PFSK-1 (cell line): Measurements from ENCODE around the gene EXOSC5.

Experiments
- FOXP2 ChIP-seq: optimal IDR thresholded peaks from 2 replicates; pipeline ENCODE3; 2011; ENCODE audit warnings: borderline replicate concordance, control low read depth, inconsistent platforms; ENCODE audit not compliant: insufficient read depth; ENCODE audit errors: extremely low read length, extremely low read depth
- POLR2AphosphoS5 ChIP-seq: IDR thresholded peaks from 2 replicates; pipeline ENCODE4 v1.6.1; 2012; ENCODE audit warnings: low read depth, mild to moderate bottlenecking, control low read depth, low read length, moderate library complexity
- SIN3A ChIP-seq: IDR thresholded peaks from 2 replicates; pipeline ENCODE4 v1.6.1; 2012; ENCODE audit warnings: mild to moderate bottlenecking, low read length, moderate library complexity, borderline replicate concordance; ENCODE audit not compliant: insufficient read depth
- TAF1 ChIP-seq: IDR thresholded peaks from 2 replicates; pipeline ENCODE4 v1.6.1; 2012; ENCODE audit warnings: low read length, control low read depth, borderline replicate concordance; ENCODE audit not compliant: insufficient read depth
- TF ChIP-seq, protein P1 (sequence below), 2 experiments: IDR thresholded peaks; 2 replicates each; pipeline versions ENCODE4 v1.6.1 to v1.8.0; 2011 to 2012; ENCODE audit warnings: low read depth in 2 of 2, low read length in 2 of 2, control low read depth in 1 of 2, inconsistent platforms in 1 of 2, mild to moderate bottlenecking in 1 of 2, moderate library complexity in 1 of 2; ENCODE audit not compliant: insufficient read depth in 1 of 2

EXOSC5 gene

DNA sequence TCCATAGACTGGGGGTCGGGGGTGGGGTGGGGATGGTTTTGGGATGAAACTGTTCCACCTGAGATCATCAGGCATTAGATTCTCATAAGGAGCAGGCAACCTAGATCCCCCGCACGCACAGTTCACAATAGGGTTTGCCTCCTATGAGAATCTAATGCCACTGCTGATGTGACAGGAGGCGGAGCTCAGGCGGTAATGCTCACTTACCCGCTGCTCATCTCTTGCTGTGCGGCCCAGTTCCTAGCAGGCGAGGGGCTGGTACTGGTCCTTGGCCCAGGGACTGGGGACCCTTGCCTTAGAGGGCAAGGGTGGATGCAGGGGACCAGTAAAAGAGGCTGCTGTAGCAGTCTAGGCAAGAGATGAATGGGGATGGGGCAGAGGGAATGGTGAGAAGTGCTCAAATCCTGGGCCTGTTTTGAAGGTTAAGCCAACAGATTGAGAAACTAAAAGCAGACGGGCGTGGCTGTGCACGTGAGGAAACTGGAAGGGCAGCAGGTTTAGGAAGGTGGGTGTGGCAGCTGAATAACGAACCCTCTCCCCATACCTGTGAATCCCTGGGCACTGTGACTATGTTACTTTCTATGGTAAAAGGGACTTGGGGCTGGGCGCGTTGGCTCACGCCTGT lies 44.3 kb upstream of the EXOSC5 start:
- TF ChIP-seq TAF1 (no peak), POLR2AphosphoS5 (no peak), SIN3A (no peak), FOXP2 (no peak)
- TF ChIP-seq, protein P1, sequence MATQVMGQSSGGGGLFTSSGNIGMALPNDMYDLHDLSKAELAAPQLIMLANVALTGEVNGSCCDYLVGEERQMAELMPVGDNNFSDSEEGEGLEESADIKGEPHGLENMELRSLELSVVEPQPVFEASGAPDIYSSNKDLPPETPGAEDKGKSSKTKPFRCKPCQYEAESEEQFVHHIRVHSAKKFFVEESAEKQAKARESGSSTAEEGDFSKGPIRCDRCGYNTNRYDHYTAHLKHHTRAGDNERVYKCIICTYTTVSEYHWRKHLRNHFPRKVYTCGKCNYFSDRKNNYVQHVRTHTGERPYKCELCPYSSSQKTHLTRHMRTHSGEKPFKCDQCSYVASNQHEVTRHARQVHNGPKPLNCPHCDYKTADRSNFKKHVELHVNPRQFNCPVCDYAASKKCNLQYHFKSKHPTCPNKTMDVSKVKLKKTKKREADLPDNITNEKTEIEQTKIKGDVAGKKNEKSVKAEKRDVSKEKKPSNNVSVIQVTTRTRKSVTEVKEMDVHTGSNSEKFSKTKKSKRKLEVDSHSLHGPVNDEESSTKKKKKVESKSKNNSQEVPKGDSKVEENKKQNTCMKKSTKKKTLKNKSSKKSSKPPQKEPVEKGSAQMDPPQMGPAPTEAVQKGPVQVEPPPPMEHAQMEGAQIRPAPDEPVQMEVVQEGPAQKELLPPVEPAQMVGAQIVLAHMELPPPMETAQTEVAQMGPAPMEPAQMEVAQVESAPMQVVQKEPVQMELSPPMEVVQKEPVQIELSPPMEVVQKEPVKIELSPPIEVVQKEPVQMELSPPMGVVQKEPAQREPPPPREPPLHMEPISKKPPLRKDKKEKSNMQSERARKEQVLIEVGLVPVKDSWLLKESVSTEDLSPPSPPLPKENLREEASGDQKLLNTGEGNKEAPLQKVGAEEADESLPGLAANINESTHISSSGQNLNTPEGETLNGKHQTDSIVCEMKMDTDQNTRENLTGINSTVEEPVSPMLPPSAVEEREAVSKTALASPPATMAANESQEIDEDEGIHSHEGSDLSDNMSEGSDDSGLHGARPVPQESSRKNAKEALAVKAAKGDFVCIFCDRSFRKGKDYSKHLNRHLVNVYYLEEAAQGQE (IDR thresholded peaks at IDR 0.05; ENCODE audit: insufficient read depth in 1 of 2, low read depth in 2 of 2, low read length in 2 of 2): no peak

DNA sequence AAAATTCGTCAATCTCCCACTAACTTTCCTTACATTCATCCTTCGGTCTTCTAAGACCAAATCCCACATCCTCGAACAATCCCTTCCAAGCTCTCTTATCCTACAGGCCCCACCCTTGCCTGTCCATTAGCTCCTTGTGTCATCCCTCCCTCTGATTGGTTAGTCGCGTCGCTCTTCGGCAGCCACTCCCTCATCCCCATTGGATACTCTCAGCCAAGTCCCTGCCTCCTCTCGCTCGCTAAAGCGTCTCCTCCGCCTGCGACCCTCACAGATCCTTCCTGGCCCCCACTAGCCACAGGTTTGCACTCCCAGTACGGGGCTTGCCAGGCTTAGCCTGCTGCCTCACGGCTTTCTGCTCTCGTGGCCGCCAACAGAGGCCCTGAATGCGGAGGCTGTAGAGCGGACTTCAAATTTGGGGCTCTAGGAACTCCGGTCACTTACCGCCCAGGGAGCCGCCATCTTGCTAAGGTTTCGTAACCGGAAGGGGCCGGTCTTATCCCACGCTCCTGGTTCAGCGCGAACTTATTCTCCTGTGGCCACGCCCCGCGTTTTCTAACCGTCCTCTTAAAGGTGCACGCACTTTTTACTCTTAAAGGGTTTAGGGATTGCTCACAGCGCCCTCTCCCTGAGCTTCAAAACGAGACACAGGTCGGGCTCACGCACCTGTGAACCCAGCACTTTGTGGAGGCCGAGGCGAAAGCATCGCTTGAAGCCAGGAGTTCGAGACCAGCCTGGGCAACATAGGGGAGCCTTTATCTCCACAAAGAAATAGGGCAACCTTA lies 42.5 kb upstream of the EXOSC5 start, which contains the start of gene DMAC2:
Gene DMAC2, minus strand, starts transcription at position 472 of the 782 bp plus-strand sequence. Its CDS starts 13 bp downstream, at position 459.
- TF ChIP-seq SIN3A (0 out of 2 replicates have a peak, but pooled peaks have one; percentile 59), POLR2AphosphoS5 (peak; percentile 93), TAF1 (peak; percentile 84), FOXP2 (no peak)
- TF ChIP-seq, protein P1 (IDR thresholded peaks at IDR 0.05; ENCODE audit: insufficient read depth in 1 of 2, low read depth in 2 of 2, low read length in 2 of 2): 0 out of 4 replicates have a peak, but pooled peaks of 1 of the 2 experiments have one; percentile 43

DNA sequence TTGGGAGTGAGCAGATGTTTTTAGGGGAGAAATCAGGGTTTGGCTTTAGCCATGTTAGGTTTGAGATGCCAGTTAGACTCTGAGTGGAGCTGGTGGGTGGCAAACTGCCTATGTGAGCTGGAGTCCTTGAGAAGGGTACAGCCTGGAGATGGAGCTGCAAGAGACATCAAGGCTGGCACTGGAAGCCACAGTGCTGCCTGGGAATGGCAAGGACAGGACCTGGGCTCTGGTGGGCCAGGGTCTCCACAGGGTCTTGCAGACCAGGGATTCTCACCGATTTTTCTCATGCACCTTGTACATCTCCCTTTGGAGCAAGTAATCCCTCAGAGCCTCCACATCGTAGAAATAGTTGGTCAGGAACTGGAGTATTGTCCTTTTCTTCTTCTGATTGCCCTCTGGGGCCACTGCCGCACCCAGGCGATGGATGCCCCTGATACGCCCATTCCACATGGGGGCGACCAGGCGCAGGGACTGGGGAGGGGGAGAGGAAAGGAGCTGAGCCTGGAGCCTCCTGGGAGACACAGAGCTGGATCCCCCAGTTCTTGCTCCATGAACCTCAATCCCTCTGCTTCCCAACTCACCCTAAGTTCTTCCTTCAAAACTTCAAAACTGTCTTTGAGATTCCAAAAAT lies 40.9 kb upstream of the EXOSC5 start:
- TF ChIP-seq TAF1: no peak
- no peak for TF ChIP-seq POLR2AphosphoS5
- TF ChIP-seq SIN3A: no peak
- no peak for TF ChIP-seq FOXP2
- TF ChIP-seq, protein P1 (IDR thresholded peaks at IDR 0.05; ENCODE audit: insufficient read depth in 1 of 2, low read depth in 2 of 2, low read length in 2 of 2): no peak

DNA sequence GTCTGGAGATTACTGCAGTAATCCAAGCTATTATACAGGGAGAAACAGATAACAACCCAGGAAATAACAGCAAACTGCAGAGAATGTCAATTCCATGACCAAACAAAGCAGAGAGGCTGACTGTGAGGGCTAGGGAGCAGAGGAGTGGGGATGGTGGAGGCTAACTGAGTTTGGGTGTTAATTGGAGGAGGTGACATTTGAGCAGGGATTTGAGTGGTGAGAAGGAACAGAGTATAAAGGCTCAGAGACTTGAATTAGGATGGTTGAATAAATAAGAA lies 39.5 kb upstream of the EXOSC5 start:
- no peak for TF ChIP-seq SIN3A
- TF ChIP-seq, protein P1 (IDR thresholded peaks at IDR 0.05; ENCODE audit: insufficient read depth in 1 of 2, low read depth in 2 of 2, low read length in 2 of 2): no peak
- no peak for TF ChIP-seq POLR2AphosphoS5
- TF ChIP-seq FOXP2: no peak
- no peak for TF ChIP-seq TAF1
